Measurements from ENCODE around the gene TRDMT1. TPM values are rescaled to one million over a fixed set of nuclear protein-coding genes. Genes with fewer than 3 reads are reported as not detected.

Gene TRDMT1
- total and polyA plus RNA-seq, 10 donors, result 1.6 to 40.0 (median 12.0) TPM

GRCh38 chr10:17122052-17122451 is 79.4 kb downstream of the TRDMT1 start:
- no peaks in the 10 kb centered on the region for H3K9me3 ChIP-seq
- H3K4me3 ChIP-seq, result no peak overlapping the region
- DNase-seq, result no peak
- H3K27me3 ChIP-seq (replicated peaks in 1 of 7), result no peaks in the 10 kb centered on the region
- WGBS, 5 donors, result 86 to 98% (median 91%) methylated on average over 2 of the region's 2 CpGs
- no peaks in the 10 kb centered on the region for H3K36me3 ChIP-seq
- TF ChIP-seq POLR2A (IDR thresholded peaks at IDR 0.05) (no peak), POLR2AphosphoS5 (IDR thresholded peaks at IDR 0.05) (no peak), CTCF (IDR thresholded peaks at IDR 0.05 in 8 of 11, conservative IDR thresholded peaks at IDR 0.05 in 3 of 11) (no peak)
- no peaks in the 10 kb centered on the region for H3K4me1 ChIP-seq
- H3K27ac ChIP-seq, result no peak overlapping the region
- intact Hi-C loops (cut with DNase I; ENCODE audit: low total_unique reads), result no loop called here

GRCh38 chr10:17120694-17121093 is 80.8 kb downstream of the TRDMT1 start:
- no peak for DNase-seq
- no peak overlapping the region for H3K27ac ChIP-seq
- 73 to 79% (median 75%) methylated on average over 3 of the region's 3 CpGs for WGBS, 5 donors
- no peaks in the 10 kb centered on the region for H3K27me3 ChIP-seq (replicated peaks in 1 of 7)
- no peaks in the 10 kb centered on the region for H3K9me3 ChIP-seq
- H3K36me3 ChIP-seq, result no peaks in the 10 kb centered on the region
- TF ChIP-seq POLR2AphosphoS5 (IDR thresholded peaks at IDR 0.05) (no peak), POLR2A (IDR thresholded peaks at IDR 0.05) (no peak), CTCF (IDR thresholded peaks at IDR 0.05 in 8 of 11, conservative IDR thresholded peaks at IDR 0.05 in 3 of 11) (no peak)
- intact Hi-C loops (cut with DNase I; ENCODE audit: low total_unique reads), result no loop called here
- H3K4me3 ChIP-seq, result no peak overlapping the region
- no peaks in the 10 kb centered on the region for H3K4me1 ChIP-seq

- no peaks in the 10 kb centered on the region for H3K4me1 ChIP-seq
- no peak overlapping the region for H3K4me3 ChIP-seq
- no peaks in the 10 kb centered on the region for H3K36me3 ChIP-seq
- WGBS, 5 donors, result 87 to 96% (median 90%) methylated on average over 3 of the region's 3 CpGs
- no peak overlapping the region for H3K27ac ChIP-seq
- no peak for DNase-seq
- no peaks in the 10 kb centered on the region for H3K9me3 ChIP-seq
- intact Hi-C loops (cut with DNase I; ENCODE audit: low total_unique reads), result no loop called here
- no peak for TF ChIP-seq POLR2AphosphoS5 (IDR thresholded peaks at IDR 0.05)
- no peak for TF ChIP-seq POLR2A (IDR thresholded peaks at IDR 0.05)
- no peak for TF ChIP-seq CTCF (IDR thresholded peaks at IDR 0.05 in 8 of 11, conservative IDR thresholded peaks at IDR 0.05 in 3 of 11)
- H3K27me3 ChIP-seq (replicated peaks in 1 of 7), result no peaks in the 10 kb centered on the region
These were observed 81.6 kb downstream of the TRDMT1 start for GRCh38 chr10:17119845-17120244.

GRCh38 chr10:17116193-17116592 is 85.3 kb downstream of the TRDMT1 start:
- Histone ChIP-seq H3K9me3 (no peaks in the 10 kb centered on the region), H3K36me3 (peaks cover 0 to 4% (median 0%) of the 10 kb centered on the region in 6 donors), H3K27ac (no peak overlapping the region), H3K27me3 (replicated peaks in 1 of 7) (no peaks in the 10 kb centered on the region), H3K4me3 (no peak overlapping the region), H3K4me1 (no peaks in the 10 kb centered on the region)
- WGBS, 5 donors, result 81 to 93% (median 88%) methylated on average over 5 of the region's 5 CpGs
- TF ChIP-seq CTCF (IDR thresholded peaks at IDR 0.05 in 8 of 11, conservative IDR thresholded peaks at IDR 0.05 in 3 of 11) (no peak), POLR2AphosphoS5 (IDR thresholded peaks at IDR 0.05) (no peak), POLR2A (IDR thresholded peaks at IDR 0.05) (no peak)
- intact Hi-C loops (cut with DNase I; ENCODE audit: low total_unique reads), result no loop called here
- DNase-seq, result no peak
